Fibroblast of lung (primary cell): ENCODE measurements around the gene HOXA13. TPM values are rescaled to one million over a fixed set of nuclear protein-coding genes. Genes with fewer than 3 reads are reported as not detected.

Experiments used
- DNase-seq, 2 donors: peaks; one replicate each; pipeline versions ENCODE4 v3.0.0 to v3.0.0-alpha.2; 2010; ENCODE audit warnings: low read depth in 2 of 2
- H2AFZ ChIP-seq: 2 replicates; pipeline ENCODE4 v1.5.1; 2012; ENCODE audit warnings: low read length, control low read depth, inconsistent platforms
- H3K27ac ChIP-seq: 2 replicates; pipeline ENCODE4 v1.5.1; 2011; ENCODE audit warnings: low read length, control low read depth; ENCODE audit not compliant: insufficient read depth
- H3K27me3 ChIP-seq: 2 replicates; pipeline ENCODE4 v1.5.1; 2011; ENCODE audit warnings: mild to moderate bottlenecking, low read length; ENCODE audit not compliant: control insufficient read depth, insufficient read depth
- H3K36me3 ChIP-seq: 2 replicates; pipeline ENCODE4 v1.5.1; 2011; ENCODE audit warnings: low read length; ENCODE audit not compliant: control insufficient read depth, insufficient read depth
- H3K4me1 ChIP-seq: 2 replicates; pipeline ENCODE4 v1.5.1; 2011; ENCODE audit warnings: low read length; ENCODE audit not compliant: control insufficient read depth, insufficient read depth; ENCODE audit errors: extremely low read depth
- H3K4me2 ChIP-seq: 2 replicates; pipeline ENCODE4 v1.5.1; 2011; ENCODE audit warnings: low read length, control low read depth; ENCODE audit not compliant: insufficient read depth; ENCODE audit errors: extremely low read depth
- H3K4me3 ChIP-seq, 4 experiments: fragments of 200-600 bp in 1 of 4; sonication (generic) in 1 of 4; replicated peaks in 1 of 4; 2 replicates each; pipeline ENCODE4 v1.5.1; 2011 to 2016; ENCODE audit warnings: low read length in 4 of 4, low read depth in 3 of 4, mild to moderate bottlenecking in 3 of 4, control low read depth in 2 of 4, inconsistent platforms in 1 of 4, mixed read lengths in 1 of 4; ENCODE audit not compliant: insufficient read depth in 1 of 4; ENCODE audit errors: control extremely low read depth in 1 of 4
- H3K79me2 ChIP-seq: 2 replicates; pipeline ENCODE4 v1.5.1; 2012; ENCODE audit warnings: mild to moderate bottlenecking, low read length, inconsistent platforms; ENCODE audit not compliant: control insufficient read depth, insufficient read depth
- H3K9ac ChIP-seq: 2 replicates; pipeline ENCODE4 v1.5.1; 2011; ENCODE audit warnings: mild to moderate bottlenecking, low read length, control low read depth; ENCODE audit not compliant: insufficient read depth
- H3K9me3 ChIP-seq: 2 replicates; pipeline ENCODE4 v1.5.1; 2012; ENCODE audit warnings: low read depth, low read length; ENCODE audit not compliant: control insufficient read depth, insufficient read depth
- H4K20me1 ChIP-seq: 2 replicates; pipeline ENCODE4 v1.5.1; 2011; ENCODE audit warnings: low read length; ENCODE audit not compliant: control insufficient read depth, insufficient read depth; ENCODE audit errors: extremely low read depth
- EZH2 ChIP-seq: IDR thresholded peaks from 2 replicates; pipeline ENCODE4 v1.5.1; 2012; ENCODE audit warnings: low read length, control low read depth, mild to moderate bottlenecking; ENCODE audit errors: missing control alignments
- polyA plus RNA-seq, 2 donors: library from polyadenylated mRNA; depleted of rRNA in 1 of 2; stranded (reverse) in 1 of 2; unstranded in 1 of 2; fragments of >200 nt; gene quantifications; 2 replicates each; pipeline ENCODE4 v1.2.1, GENCODE V29; 2011 to 2012; ENCODE audit warnings: missing spikeins in 1 of 2
- total RNA-seq: library from RNA; depleted of rRNA; stranded (reverse); fragments of >200 nt; gene quantifications from 2 replicates; pipeline ENCODE4 v1.2.1, GENCODE V29; 2014
- TF ChIP-seq, protein P1 (sequence below), 2 donors: IDR thresholded peaks in 1 of 2; conservative IDR thresholded peaks in 1 of 2; 1 replicate in 1 of 2; 2 replicates in 1 of 2; pipeline ENCODE4 v1.5.1; 2011 to 2012; ENCODE audit warnings: low read length in 2 of 2, control low read depth in 1 of 2, inconsistent platforms in 1 of 2, low read depth in 1 of 2, mild to moderate bottlenecking in 1 of 2

HOXA13 gene
- total and polyA plus RNA-seq, 2 donors (not counting 1 experiment from before 2014, with no cell fraction given): not detected

DNA sequence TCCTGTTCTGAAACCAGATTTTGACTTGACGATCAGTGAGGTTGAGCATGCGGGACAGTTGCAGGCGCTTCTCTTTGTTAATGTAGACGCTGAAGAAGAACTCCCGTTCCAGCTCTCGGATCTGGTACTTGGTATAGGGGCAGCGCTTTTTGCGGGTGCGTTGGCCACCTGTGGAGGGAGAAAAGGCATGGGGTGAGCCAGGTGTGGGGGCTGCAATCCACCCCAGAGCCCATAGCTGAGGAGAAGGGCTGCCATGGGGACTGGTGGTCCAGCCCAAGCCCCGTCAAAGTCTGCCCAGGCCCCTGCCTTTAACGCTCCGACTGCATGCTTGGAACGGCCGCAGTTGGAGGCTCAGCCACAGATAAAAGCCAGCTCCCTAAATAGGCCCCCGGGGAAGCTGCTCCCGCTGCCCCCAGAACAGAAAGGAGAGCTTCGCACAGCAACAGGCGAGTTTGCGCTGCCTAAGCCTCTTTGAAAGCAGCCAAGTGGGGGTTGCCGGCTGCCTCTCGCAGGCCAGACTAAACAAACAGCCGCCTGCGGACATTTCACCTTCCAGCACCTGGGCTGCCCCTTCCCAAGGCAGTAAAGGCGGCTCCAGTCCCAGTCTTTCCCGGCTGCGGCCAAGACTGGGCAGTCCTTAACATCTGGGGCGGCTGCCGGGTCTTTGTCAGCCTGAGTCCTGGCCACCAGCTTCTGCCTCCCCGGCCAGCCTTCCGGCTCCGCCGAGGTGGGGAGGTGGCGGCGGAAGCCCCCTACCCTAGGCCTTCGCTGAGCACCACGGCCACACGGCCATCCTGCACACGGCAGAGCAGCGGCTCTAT, 16.8 kb downstream of the HOXA13 start:
- DNase-seq: no peak
- Histone ChIP-seq H3K9ac (no peak overlapping the region), H3K27ac (no peak overlapping the region), H2AFZ (no peak overlapping the region), H3K79me2 (no peaks in the 10 kb centered on the region), H3K4me1 (no peaks in the 10 kb centered on the region), H3K4me3 (no peak overlapping the region), H3K36me3 (no peaks in the 10 kb centered on the region), H3K27me3 (peaks cover 67% of the 10 kb centered on the region), H3K4me2 (no peak overlapping the region), H3K9me3 (no peaks in the 10 kb centered on the region), H4K20me1 (no peaks in the 10 kb centered on the region)
- TF ChIP-seq, protein P1, sequence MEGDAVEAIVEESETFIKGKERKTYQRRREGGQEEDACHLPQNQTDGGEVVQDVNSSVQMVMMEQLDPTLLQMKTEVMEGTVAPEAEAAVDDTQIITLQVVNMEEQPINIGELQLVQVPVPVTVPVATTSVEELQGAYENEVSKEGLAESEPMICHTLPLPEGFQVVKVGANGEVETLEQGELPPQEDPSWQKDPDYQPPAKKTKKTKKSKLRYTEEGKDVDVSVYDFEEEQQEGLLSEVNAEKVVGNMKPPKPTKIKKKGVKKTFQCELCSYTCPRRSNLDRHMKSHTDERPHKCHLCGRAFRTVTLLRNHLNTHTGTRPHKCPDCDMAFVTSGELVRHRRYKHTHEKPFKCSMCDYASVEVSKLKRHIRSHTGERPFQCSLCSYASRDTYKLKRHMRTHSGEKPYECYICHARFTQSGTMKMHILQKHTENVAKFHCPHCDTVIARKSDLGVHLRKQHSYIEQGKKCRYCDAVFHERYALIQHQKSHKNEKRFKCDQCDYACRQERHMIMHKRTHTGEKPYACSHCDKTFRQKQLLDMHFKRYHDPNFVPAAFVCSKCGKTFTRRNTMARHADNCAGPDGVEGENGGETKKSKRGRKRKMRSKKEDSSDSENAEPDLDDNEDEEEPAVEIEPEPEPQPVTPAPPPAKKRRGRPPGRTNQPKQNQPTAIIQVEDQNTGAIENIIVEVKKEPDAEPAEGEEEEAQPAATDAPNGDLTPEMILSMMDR (conservative IDR thresholded peaks at IDR 0.05 in 1 of 2, IDR thresholded peaks at IDR 0.05 in 1 of 2; ENCODE audit: low read depth in 1 of 2, low read length in 2 of 2): no peak
- TF ChIP-seq EZH2: peak; percentile 68

DNA sequence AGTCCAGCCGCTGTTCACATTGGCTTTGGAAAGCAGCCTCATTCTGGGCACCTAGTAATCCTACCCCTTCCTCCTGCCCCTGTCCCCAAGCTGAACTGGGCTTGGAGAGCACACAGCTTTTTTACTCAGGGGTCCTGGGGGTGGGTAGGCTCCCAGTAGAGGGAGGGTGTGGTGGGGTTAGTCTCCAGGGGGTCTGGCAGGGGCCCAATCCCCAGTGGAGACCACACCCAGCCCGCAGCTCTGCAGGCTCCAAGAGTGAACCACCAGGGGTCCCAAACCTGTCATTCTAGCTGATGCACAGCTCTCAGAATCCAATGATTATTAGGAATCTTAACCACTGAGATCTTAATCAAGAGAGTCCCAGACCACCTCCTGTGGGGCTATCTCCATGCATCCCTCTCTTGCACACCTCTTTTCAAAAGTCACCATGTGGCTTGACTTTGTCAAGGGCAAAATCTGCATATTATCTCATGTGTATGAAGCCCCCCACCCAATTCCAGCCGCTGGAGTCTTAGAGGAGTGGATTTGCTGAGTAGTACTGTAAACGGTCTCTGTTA, 17.5 kb downstream of the HOXA13 start:
- Histone ChIP-seq H3K36me3 (no peaks in the 10 kb centered on the region), H3K9ac (no peak overlapping the region), H2AFZ (no peak overlapping the region), H3K79me2 (no peaks in the 10 kb centered on the region), H3K4me2 (no peak overlapping the region), H4K20me1 (no peaks in the 10 kb centered on the region), H3K9me3 (no peaks in the 10 kb centered on the region), H3K27me3 (peaks cover 60% of the 10 kb centered on the region), H3K4me3 (no peak overlapping the region), H3K4me1 (no peaks in the 10 kb centered on the region), H3K27ac (no peak overlapping the region)
- TF ChIP-seq, protein P1 (conservative IDR thresholded peaks at IDR 0.05 in 1 of 2, IDR thresholded peaks at IDR 0.05 in 1 of 2; ENCODE audit: low read depth in 1 of 2, low read length in 2 of 2): no peak
- TF ChIP-seq EZH2: no peak
- DNase-seq: no peak

DNA sequence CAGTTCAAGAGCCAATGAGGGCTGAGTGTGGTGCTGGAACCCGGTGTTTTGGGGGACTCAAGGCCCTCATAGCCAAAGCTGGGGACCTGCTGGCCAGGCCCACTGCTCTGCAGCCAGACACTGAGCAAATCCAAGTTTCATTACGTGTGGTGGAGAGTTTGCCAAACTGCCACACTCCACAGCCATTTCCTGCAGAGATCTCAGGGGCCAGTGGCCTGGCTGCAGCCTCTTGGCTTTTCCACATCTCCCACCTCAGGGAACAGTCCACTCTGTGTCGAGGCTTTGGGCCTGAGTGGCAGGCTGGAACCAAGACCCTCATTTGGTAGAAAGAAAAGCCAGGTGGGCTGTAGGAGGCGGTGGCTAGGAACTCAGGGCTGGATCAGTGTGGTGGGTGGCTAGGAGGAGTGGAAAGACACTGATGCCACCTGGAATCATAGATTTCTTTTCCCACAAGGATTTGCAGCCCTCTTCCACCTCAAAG, 18.1 kb downstream of the HOXA13 start:
- no peaks in the 10 kb centered on the region for H4K20me1 ChIP-seq
- H3K4me3 ChIP-seq: no peak overlapping the region
- H3K4me1 ChIP-seq: no peaks in the 10 kb centered on the region
- DNase-seq: no peak
- H3K4me2 ChIP-seq: no peak overlapping the region
- H3K9me3 ChIP-seq: no peaks in the 10 kb centered on the region
- peaks cover 55% of the 10 kb centered on the region for H3K27me3 ChIP-seq
- no peaks in the 10 kb centered on the region for H3K36me3 ChIP-seq
- no peaks in the 10 kb centered on the region for H3K79me2 ChIP-seq
- no peak overlapping the region for H2AFZ ChIP-seq
- no peak overlapping the region for H3K27ac ChIP-seq
- H3K9ac ChIP-seq: no peak overlapping the region
- TF ChIP-seq EZH2: no peak
- TF ChIP-seq, protein P1 (conservative IDR thresholded peaks at IDR 0.05 in 1 of 2, IDR thresholded peaks at IDR 0.05 in 1 of 2; ENCODE audit: low read depth in 1 of 2, low read length in 2 of 2): no peak
